WTC11 (cell line): Measurements from ENCODE around the gene NWD2. TPM values are rescaled to one million over a fixed set of nuclear protein-coding genes. Genes with fewer than 3 reads are reported as not detected.

Source experiments
- ATAC-seq: fragments of 200-7000 bp; cut with Tn5 transposase; 2 replicates; pipeline ENCODE4 v1.10.0; 2021; ENCODE audit warnings: mild to moderate bottlenecking, moderate library complexity
- CTCF ChIA-PET: fragments of 300-600 bp; sonication (Branson Sonifier 250); formaldehyde crosslinking; loops from one replicate; lab custom pipeline; 2021; ENCODE audit warnings: antibody characterized with exemption; lab: Charles Lee
- POLR2A ChIA-PET: fragments of 350-600 bp; sonication (Branson Sonifier 250); formaldehyde crosslinking; loops from one replicate; lab custom pipeline; 2021; ENCODE audit warnings: antibody characterized with exemption; lab: Charles Lee
- DNase-seq: peaks from one replicate; pipeline ENCODE4 v3.0.0; 2021; ENCODE audit warnings: low spot score
- H3K27ac Mint-ChIP-seq: 2 replicates; pipeline ENCODE4 v1.8.0; 2021; ENCODE audit warnings: mixed read lengths
- H3K27me3 Mint-ChIP-seq: 2 replicates; pipeline ENCODE4 v1.8.0; 2021; ENCODE audit warnings: low read depth, mild to moderate bottlenecking, moderate library complexity, mixed read lengths
- H3K36me3 Mint-ChIP-seq: 2 replicates; pipeline ENCODE4 v1.8.0; 2021; ENCODE audit warnings: mixed read lengths
- H3K4me1 Mint-ChIP-seq: 2 replicates; pipeline ENCODE4 v1.8.0; 2022; ENCODE audit warnings: mixed read lengths
- H3K4me3 Mint-ChIP-seq: 2 replicates; pipeline ENCODE4 v1.8.0; 2021; ENCODE audit warnings: mild to moderate bottlenecking, moderate library complexity, mixed read lengths
- H3K9me3 Mint-ChIP-seq: 2 replicates; pipeline ENCODE4 v1.8.0; 2021; ENCODE audit warnings: mixed read lengths
- AFF4 ChIP-seq: sonication (generic); formaldehyde crosslinking; IDR thresholded peaks from 2 replicates; pipeline ENCODE4 v1.8.1; 2023; ENCODE audit warnings: mild to moderate bottlenecking, missing genetic modification reagents, borderline replicate concordance
- ATF3 ChIP-seq: sonication (generic); formaldehyde crosslinking; conservative IDR thresholded peaks from 2 replicates; pipeline ENCODE4 v1.8.1; 2022; ENCODE audit warnings: mild to moderate bottlenecking, missing genetic modification reagents
- CDX4 ChIP-seq: fragments of 250-450 bp; sonication (Bioruptor Pico); IDR thresholded peaks from 2 replicates; pipeline ENCODE4 v1.9.0; 2021; ENCODE audit warnings: moderate library complexity, mild to moderate bottlenecking, inconsistent platforms, borderline replicate concordance
- CREM ChIP-seq: sonication (generic); formaldehyde crosslinking; IDR thresholded peaks from 2 replicates; pipeline ENCODE4 v1.8.1; 2022; ENCODE audit warnings: mild to moderate bottlenecking, missing genetic modification reagents, moderate library complexity
- FOXP1 ChIP-seq: sonication (generic); formaldehyde crosslinking; IDR thresholded peaks from 2 replicates; pipeline ENCODE4 v1.8.0; 2022; ENCODE audit warnings: missing genetic modification reagents, mild to moderate bottlenecking, moderate library complexity, borderline replicate concordance
- GABPB1 ChIP-seq: sonication (generic); formaldehyde crosslinking; IDR thresholded peaks from 2 replicates; pipeline ENCODE4 v1.8.1; 2023; ENCODE audit warnings: mild to moderate bottlenecking, missing genetic modification reagents
- KAT7 ChIP-seq: sonication (generic); formaldehyde crosslinking; IDR thresholded peaks from 2 replicates; pipeline ENCODE4 v1.8.1; 2023; ENCODE audit warnings: missing genetic modification reagents, mild to moderate bottlenecking, borderline replicate concordance
- MAX ChIP-seq: sonication (generic); formaldehyde crosslinking; IDR thresholded peaks from 2 replicates; pipeline ENCODE4 v1.8.0; 2022; ENCODE audit warnings: mild to moderate bottlenecking, missing genetic modification reagents
- PREB ChIP-seq: sonication (generic); formaldehyde crosslinking; IDR thresholded peaks from 2 replicates; pipeline ENCODE4 v1.8.1; 2022; ENCODE audit warnings: mild to moderate bottlenecking, missing genetic modification reagents, moderate library complexity, borderline replicate concordance
- PRRX2 ChIP-seq: fragments of 250-450 bp; sonication (Bioruptor Pico); IDR thresholded peaks from 2 replicates; pipeline ENCODE4 v1.8.0; 2021; ENCODE audit warnings: mild to moderate bottlenecking
- RORB ChIP-seq: fragments of 250-450 bp; sonication (Bioruptor Pico); IDR thresholded peaks from 2 replicates; pipeline ENCODE4 v1.9.0; 2021; ENCODE audit warnings: mild to moderate bottlenecking
- SMAD3 ChIP-seq: sonication (generic); formaldehyde crosslinking; IDR thresholded peaks from 2 replicates; pipeline ENCODE4 v1.8.0; 2022; ENCODE audit warnings: missing genetic modification reagents, mild to moderate bottlenecking, borderline replicate concordance
- SMAD4 ChIP-seq: sonication (generic); formaldehyde crosslinking; IDR thresholded peaks from 2 replicates; pipeline ENCODE4 v1.8.0; 2022; ENCODE audit warnings: mild to moderate bottlenecking, missing genetic modification reagents
- USF2 ChIP-seq: sonication (generic); formaldehyde crosslinking; IDR thresholded peaks from 2 replicates; pipeline ENCODE4 v1.8.1; 2023; ENCODE audit warnings: mild to moderate bottlenecking, missing genetic modification reagents, moderate library complexity
- ZNF219 ChIP-seq: sonication (generic); formaldehyde crosslinking; IDR thresholded peaks from 2 replicates; pipeline ENCODE4 v1.8.0; 2023; ENCODE audit warnings: missing genetic modification reagents, mild to moderate bottlenecking, borderline replicate concordance
- ZNF281 ChIP-seq: sonication (generic); formaldehyde crosslinking; IDR thresholded peaks from 2 replicates; pipeline ENCODE4 v1.8.0; 2023; ENCODE audit warnings: mild to moderate bottlenecking, missing genetic modification reagents
- ZNF532 ChIP-seq: fragments of 250-450 bp; sonication (Bioruptor Pico); IDR thresholded peaks from 2 replicates; pipeline ENCODE4 v1.9.0; 2021; ENCODE audit warnings: mild to moderate bottlenecking, borderline replicate concordance
- total RNA-seq: library from RNA; stranded (reverse); gene quantifications from 3 replicates; pipeline ENCODE4 v1.2.3, GENCODE V29; 2021

NWD2 gene
- total RNA-seq, 1 experiment from 2014 or later: 0.07 TPM

GRCh38 chr4:37430718-37431416 lies 186.3 kb downstream of the NWD2 start:
- Mint-ChIP-seq H3K9me3 (no peaks in the 10 kb centered on the region), H3K27me3 (no peaks in the 10 kb centered on the region), H3K4me1 (peaks cover 9% of the 10 kb centered on the region; the same call in 1 of the 2 replicates), H3K27ac (no peak overlapping the region), H3K4me3 (no peak overlapping the region), H3K36me3 (no peaks in the 10 kb centered on the region)
- ATAC-seq (no peak), DNase-seq (no peak)
- ChIA-PET CTCF (no interaction called here), POLR2A (no interaction called here)
- TF ChIP-seq ATF3 (CRISPR knock-in tag) (no peak), ZNF281 (CRISPR knock-in tag) (no peak), MAX (no peak), AFF4 (no peak), PRRX2 (CRISPR knock-in tag) (no peak), ZNF532 (CRISPR knock-in tag) (no peak), RORB (CRISPR knock-in tag) (no peak), SMAD3 (CRISPR knock-in tag) (no peak), KAT7 (CRISPR knock-in tag) (no peak), USF2 (CRISPR knock-in tag) (no peak), FOXP1 (CRISPR knock-in tag) (no peak), GABPB1 (CRISPR knock-in tag) (no peak), CDX4 (CRISPR knock-in tag) (no peak), CREM (CRISPR knock-in tag) (no peak), SMAD4 (no peak), PREB (no peak), ZNF219 (no peak)
